ENCODE data around the gene MYO9B. TPM values are rescaled to one million over a fixed set of nuclear protein-coding genes. Genes with fewer than 3 reads are reported as not detected.

MYO9B gene
- total RNA-seq, 1 donor, result 96.6 TPM

- Histone ChIP-seq H3K4me3 (ENCODE audit: insufficient read depth, low read length) (peak overlapping the region; percentile 75), H3K4me1 (ENCODE audit: insufficient read depth, low read length) (peaks cover 56% of the 10 kb centered on the region), H4K20me1 (ENCODE audit: insufficient read depth, low read length) (peaks cover 35% of the 10 kb centered on the region), H3K79me2 (ENCODE audit: insufficient read depth, low read length) (peaks cover 87% of the 10 kb centered on the region), H3K27ac (ENCODE audit: low read depth, low read length) (peak overlapping the region; percentile 95), H3K4me2 (ENCODE audit: insufficient read depth, low read length) (peak overlapping the region; percentile 95), H3K27me3 (ENCODE audit: insufficient read depth, low read length) (no peaks in the 10 kb centered on the region), H3K9me3 (ENCODE audit: low read depth, low read length) (no peaks in the 10 kb centered on the region), H3K36me3 (ENCODE audit: insufficient read depth, low read length) (peaks cover 17% of the 10 kb centered on the region), H2AFZ (ENCODE audit: low read length) (no peak overlapping the region)
- DNase-seq (ENCODE audit: insufficient read length, low spot score, missing footprints), result peak; percentile 48
- TF ChIP-seq CTCF (IDR thresholded peaks at IDR 0.05; ENCODE audit: extremely low read depth, low read depth, low read length), result no peak
Observed at GRCh38 chr19:17078036-17078919, 2.7 kb downstream of the MYO9B start.

- peak; percentile 84 for DNase-seq (ENCODE audit: insufficient read length, low spot score, missing footprints)
- Histone ChIP-seq H3K36me3 (ENCODE audit: insufficient read depth, low read length) (peaks cover 17% of the 10 kb centered on the region), H3K79me2 (ENCODE audit: insufficient read depth, low read length) (peaks cover 88% of the 10 kb centered on the region), H3K4me1 (ENCODE audit: insufficient read depth, low read length) (peaks cover 53% of the 10 kb centered on the region), H3K9me3 (ENCODE audit: low read depth, low read length) (no peaks in the 10 kb centered on the region), H2AFZ (ENCODE audit: low read length) (peak overlapping the region; percentile 39), H3K27me3 (ENCODE audit: insufficient read depth, low read length) (no peaks in the 10 kb centered on the region), H3K4me2 (ENCODE audit: insufficient read depth, low read length) (peak overlapping the region; percentile 88), H3K27ac (ENCODE audit: low read depth, low read length) (peak overlapping the region; percentile 95), H4K20me1 (ENCODE audit: insufficient read depth, low read length) (peaks cover 37% of the 10 kb centered on the region), H3K4me3 (ENCODE audit: insufficient read depth, low read length) (peak overlapping the region; percentile 75)
- no peak for TF ChIP-seq CTCF (IDR thresholded peaks at IDR 0.05; ENCODE audit: extremely low read depth, low read depth, low read length)
Observed at GRCh38 chr19:17078920-17079709, 3.5 kb downstream of the MYO9B start.

DNA sequence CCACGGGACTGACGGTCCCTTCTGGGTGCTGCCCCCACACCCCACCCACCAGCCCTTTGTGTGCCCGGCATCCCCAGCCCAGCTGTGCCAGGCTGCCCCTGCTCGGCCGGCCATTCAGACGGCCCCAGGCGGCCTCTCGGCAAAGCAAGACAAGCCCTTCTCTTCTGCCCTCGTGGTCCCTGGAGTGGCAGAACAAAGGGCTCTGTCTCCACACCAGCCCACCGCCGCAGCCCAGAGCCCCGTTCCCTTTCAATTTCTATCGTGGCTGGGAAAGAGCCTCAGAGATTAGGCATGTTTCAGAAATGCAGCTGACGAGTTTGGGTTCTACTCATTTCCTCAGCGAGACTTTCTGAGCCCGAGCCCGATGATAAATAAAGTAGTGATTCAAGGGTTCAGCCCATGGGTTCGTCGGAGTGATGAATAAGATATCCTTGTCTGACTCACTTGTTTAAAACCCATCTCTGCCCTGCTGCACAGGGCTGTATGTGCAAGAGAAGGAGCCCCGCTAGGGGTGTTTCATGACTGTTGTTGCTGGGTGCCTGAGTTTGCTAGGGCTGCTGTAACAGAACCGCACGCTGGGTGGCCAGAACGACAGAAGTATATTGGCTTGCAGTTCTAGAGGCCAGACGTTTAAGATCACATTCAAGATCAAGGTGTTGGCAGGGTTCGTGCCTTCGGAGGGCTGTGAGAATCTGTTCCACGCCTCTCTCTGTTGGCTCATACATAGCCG, 4.3 kb downstream of the MYO9B start:
- peaks cover 37% of the 10 kb centered on the region for H4K20me1 ChIP-seq (ENCODE audit: insufficient read depth, low read length)
- no peaks in the 10 kb centered on the region for H3K27me3 ChIP-seq (ENCODE audit: insufficient read depth, low read length)
- peaks cover 45% of the 10 kb centered on the region for H3K4me1 ChIP-seq (ENCODE audit: insufficient read depth, low read length)
- H3K4me3 ChIP-seq (ENCODE audit: insufficient read depth, low read length), result peak overlapping the region; percentile 75
- peak overlapping the region; percentile 39 for H2AFZ ChIP-seq (ENCODE audit: low read length)
- H3K4me2 ChIP-seq (ENCODE audit: insufficient read depth, low read length), result peak overlapping the region; percentile 88
- H3K36me3 ChIP-seq (ENCODE audit: insufficient read depth, low read length), result peaks cover 17% of the 10 kb centered on the region
- H3K9me3 ChIP-seq (ENCODE audit: low read depth, low read length), result no peaks in the 10 kb centered on the region
- TF ChIP-seq CTCF (IDR thresholded peaks at IDR 0.05; ENCODE audit: extremely low read depth, low read depth, low read length), result peak; percentile 79
- H3K79me2 ChIP-seq (ENCODE audit: insufficient read depth, low read length), result peaks cover 88% of the 10 kb centered on the region
- DNase-seq (ENCODE audit: insufficient read length, low spot score, missing footprints), result peak; percentile 98
- H3K27ac ChIP-seq (ENCODE audit: low read depth, low read length), result peak overlapping the region; percentile 95
